ENCODE data around the gene ALCAM. TPM values are rescaled to one million over a fixed set of nuclear protein-coding genes. Genes with fewer than 3 reads are reported as not detected.

ALCAM gene
- total RNA-seq, result 10 to 100 TPM in 2 of 4 donors, 1 to 10 TPM in 2; 8.0 to 98.4 (median 11.4) TPM

DNA sequence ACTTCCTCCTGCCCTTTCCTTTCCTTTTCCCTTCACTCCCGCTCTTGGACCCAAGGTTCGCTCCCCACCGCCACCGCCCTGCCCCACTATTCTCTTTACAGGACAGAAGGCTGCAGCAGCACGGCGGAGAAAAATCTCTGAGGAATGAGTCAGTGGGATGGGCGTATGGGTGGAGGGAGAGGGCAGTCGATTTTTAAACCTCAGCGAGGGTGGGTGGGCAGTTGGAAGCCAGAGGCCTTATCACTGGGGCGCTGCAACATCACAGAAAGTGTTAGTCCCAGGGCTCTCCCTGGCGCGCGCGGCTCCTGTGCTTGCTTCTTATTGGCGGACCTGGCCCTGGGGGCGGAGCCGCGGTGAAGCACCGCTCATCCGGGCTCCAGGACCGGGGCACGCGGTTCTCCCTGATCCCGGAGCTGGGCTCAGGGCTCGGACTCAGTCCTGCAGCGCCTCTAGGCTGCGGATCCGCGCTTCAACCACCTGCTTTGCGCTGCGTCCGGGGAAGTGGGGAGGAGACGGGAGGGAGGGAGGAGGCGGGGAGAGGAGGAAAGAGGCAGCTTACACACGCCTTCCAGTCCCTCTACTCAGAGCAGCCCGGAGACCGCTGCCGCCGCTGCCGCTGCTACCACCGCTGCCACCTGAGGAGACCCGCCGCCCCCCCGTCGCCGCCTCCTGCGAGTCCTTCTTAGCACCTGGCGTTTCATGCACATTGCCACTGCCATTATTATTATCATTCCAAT, at the start of gene ALCAM:
Gene ALCAM (plus strand): TSS at position 584 of the 737 bp plus-strand sequence.
- ATAC-seq (ENCODE audit: low FRiP score) (peak; percentile 92), DNase-seq (ENCODE audit: low spot score) (peak; percentile 70)
- TF ChIP-seq, protein P1, sequence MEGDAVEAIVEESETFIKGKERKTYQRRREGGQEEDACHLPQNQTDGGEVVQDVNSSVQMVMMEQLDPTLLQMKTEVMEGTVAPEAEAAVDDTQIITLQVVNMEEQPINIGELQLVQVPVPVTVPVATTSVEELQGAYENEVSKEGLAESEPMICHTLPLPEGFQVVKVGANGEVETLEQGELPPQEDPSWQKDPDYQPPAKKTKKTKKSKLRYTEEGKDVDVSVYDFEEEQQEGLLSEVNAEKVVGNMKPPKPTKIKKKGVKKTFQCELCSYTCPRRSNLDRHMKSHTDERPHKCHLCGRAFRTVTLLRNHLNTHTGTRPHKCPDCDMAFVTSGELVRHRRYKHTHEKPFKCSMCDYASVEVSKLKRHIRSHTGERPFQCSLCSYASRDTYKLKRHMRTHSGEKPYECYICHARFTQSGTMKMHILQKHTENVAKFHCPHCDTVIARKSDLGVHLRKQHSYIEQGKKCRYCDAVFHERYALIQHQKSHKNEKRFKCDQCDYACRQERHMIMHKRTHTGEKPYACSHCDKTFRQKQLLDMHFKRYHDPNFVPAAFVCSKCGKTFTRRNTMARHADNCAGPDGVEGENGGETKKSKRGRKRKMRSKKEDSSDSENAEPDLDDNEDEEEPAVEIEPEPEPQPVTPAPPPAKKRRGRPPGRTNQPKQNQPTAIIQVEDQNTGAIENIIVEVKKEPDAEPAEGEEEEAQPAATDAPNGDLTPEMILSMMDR (IDR thresholded peaks at IDR 0.05), result no peak

DNA sequence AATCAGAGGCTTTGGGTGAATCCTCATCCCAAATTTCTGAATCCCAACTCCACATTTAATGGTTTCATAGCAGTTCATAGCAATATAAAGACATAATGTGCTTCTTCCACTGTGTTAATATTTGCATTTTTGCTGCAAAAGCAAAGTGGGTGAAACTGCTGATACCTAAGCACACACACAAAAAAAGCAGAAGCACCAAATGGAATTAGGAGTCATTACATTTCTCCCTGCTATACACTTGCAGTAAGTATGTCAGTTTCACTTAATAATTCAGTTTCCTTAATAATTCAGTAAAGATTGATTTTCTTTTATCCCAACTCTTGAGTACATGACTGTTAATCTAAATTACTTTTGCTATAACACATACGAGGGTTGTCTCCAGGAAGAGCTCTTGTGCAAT, 48.9 kb upstream of the ALCAM start:
- ATAC-seq (ENCODE audit: low FRiP score), result no peak
- TF ChIP-seq, protein P1 (IDR thresholded peaks at IDR 0.05), result no peak
- DNase-seq (ENCODE audit: low spot score), result no peak

DNA sequence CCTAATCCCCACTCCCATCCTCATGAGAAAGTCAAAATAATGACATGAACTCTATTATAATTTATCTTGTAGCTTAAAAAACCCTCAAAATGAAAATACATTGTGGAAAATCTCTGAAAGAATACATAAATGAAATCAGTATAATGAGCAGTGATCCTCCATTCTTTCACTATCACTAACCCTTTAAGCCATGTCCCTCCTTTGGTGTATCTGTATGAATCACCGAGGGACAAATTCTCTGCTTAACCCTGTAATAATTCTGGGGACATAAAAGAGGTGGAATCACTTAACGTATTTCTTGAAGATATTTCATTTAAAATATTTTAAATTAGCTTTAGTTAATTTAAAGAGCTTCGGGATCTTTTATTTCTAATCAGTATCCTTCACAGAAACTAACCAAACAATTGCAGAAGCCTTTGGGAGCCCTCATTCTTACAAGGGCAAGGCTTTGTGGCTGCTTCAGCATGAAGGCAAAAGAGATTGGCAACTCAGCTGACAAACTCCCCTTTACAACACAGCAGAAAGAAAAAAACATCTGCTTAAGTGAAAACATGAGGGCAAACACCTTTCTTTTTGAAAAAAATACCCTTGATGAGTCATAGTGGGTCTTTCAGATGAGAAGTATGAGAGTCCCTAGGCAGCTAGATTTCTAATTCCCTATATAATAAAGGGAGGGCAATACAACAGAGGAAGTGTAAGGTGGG, 44.0 kb upstream of the ALCAM start:
- ATAC-seq (ENCODE audit: low FRiP score), result no peak
- no peak for DNase-seq (ENCODE audit: low spot score)
- TF ChIP-seq, protein P1 (IDR thresholded peaks at IDR 0.05), result no peak

DNA sequence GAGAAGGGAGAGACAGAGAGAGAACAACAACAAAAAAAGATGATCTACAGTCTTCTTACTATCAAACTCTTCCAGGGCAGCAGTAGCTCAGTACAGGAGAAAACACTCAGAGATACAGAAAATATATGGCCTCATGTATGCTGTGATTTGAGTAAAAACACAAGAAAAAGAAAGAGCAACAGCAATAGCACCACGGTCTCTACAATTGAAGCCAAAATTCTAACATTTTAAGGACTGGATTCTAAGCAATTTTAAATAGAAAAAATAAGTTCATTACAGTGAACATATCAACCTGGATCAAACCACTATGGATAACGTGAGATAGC, 43.5 kb upstream of the ALCAM start:
- ATAC-seq (ENCODE audit: low FRiP score), result no peak
- TF ChIP-seq, protein P1 (IDR thresholded peaks at IDR 0.05), result no peak
- DNase-seq (ENCODE audit: low spot score), result no peak

DNA sequence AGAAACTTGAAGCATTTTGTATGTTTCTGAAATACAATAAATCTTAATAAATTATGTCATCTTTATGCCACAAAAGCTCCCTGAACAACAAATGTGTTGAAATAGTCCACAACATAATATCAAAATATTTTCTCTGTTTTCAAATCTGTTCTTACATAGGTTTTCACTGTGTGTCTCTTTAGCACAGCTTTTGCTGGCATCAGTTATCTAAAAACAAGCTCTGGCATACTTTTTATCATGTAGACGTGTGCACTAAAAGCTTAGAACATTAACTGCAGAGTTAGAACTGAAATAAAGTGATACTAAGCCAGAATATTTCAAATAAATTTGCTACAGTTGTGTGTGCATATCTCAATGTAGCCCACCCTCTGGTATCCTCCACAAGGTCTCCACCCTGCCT, 41.8 kb upstream of the ALCAM start:
- TF ChIP-seq, protein P1 (IDR thresholded peaks at IDR 0.05), result no peak
- ATAC-seq (ENCODE audit: low FRiP score), result no peak
- DNase-seq (ENCODE audit: low spot score), result no peak

DNA sequence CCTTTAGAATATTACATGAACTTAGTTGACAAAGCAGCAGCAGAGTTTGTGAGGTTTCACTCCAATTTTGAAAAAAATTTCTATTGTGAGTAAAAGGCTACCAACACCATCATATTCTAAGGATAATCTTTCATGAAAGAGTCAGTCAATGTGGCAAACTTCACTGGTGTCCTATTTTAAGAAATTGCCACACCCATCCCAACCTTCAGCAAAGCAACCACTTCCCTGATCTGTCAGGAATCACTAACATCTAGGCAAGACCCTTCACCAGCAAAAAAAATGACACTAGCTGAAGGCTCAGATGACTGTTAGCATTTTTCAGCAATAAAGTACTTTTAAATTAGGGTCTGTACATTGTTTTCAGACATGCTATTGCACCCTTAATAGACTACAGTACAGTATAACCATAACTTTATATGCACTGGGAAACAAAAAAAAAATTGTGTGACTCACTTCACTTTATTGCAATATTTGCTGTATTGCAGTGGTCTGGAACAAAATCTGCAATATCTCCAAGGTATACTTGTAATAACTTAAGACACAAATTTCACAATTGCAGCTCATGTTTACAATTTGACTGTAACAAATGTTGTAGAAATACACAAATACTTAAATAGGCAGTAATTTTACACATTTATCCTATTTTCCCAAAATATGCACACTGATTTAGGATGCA, 38.9 kb upstream of the ALCAM start:
- ATAC-seq (ENCODE audit: low FRiP score), result no peak
- TF ChIP-seq, protein P1 (IDR thresholded peaks at IDR 0.05), result no peak
- DNase-seq (ENCODE audit: low spot score), result no peak
